BE2C (cell line): ENCODE measurements around the gene NEO1.

Experiments used
- DNase-seq: peaks from one replicate; pipeline ENCODE4 v3.0.0-alpha.2; 2020
- H3K27me3 ChIP-seq: fragments of 250-450 bp; sonication (Bioruptor Pico); 2 replicates; pipeline ENCODE4 v1.5.1; 2020; ENCODE audit warnings: mild to moderate bottlenecking
- H3K36me3 ChIP-seq: fragments of 250-450 bp; sonication (Bioruptor Pico); 2 replicates; pipeline ENCODE4 v1.5.1; 2020; ENCODE audit warnings: mild to moderate bottlenecking
- H3K4me1 ChIP-seq: fragments of 250-450 bp; sonication (Bioruptor Pico); 2 replicates; pipeline ENCODE4 v1.5.1; 2020
- H3K4me3 ChIP-seq: 2 replicates; pipeline ENCODE4 v1.5.1; 2011; ENCODE audit warnings: low read depth, low read length
- H3K9me3 ChIP-seq: fragments of 250-450 bp; sonication (Bioruptor Pico); 2 replicates; pipeline ENCODE4 v1.5.1; 2020
- CTCF ChIP-seq: IDR thresholded peaks from 2 replicates; pipeline ENCODE4 v1.5.1; 2012; ENCODE audit warnings: mild to moderate bottlenecking, low read depth, low read length

The NEO1 gene

GRCh38 chr15:73026511-73027054 is 25.7 kb upstream of the NEO1 start:
- H3K4me1 ChIP-seq = no peaks in the 10 kb centered on the region
- TF ChIP-seq CTCF = no peak

GRCh38 chr15:73028031-73028430 is 24.2 kb upstream of the NEO1 start:
- no peak for TF ChIP-seq CTCF
- H3K27me3 ChIP-seq = peaks cover 15% of the 10 kb centered on the region
- H3K9me3 ChIP-seq = no peaks in the 10 kb centered on the region
- no peak overlapping the region for H3K4me3 ChIP-seq
- no peaks in the 10 kb centered on the region for H3K4me1 ChIP-seq
- no peaks in the 10 kb centered on the region for H3K36me3 ChIP-seq
- DNase-seq = no peak

More at GRCh38 chr15:73026511-73027054, 25.7 kb upstream of the NEO1 start:
- Histone ChIP-seq H3K27me3 (peaks cover 15% of the 10 kb centered on the region), H3K36me3 (no peaks in the 10 kb centered on the region), H3K4me3 (no peak overlapping the region), H3K9me3 (no peaks in the 10 kb centered on the region)
- no peak for DNase-seq

GRCh38 chr15:73028831-73029451 is 23.3 kb upstream of the NEO1 start:
- H3K36me3 ChIP-seq = no peaks in the 10 kb centered on the region
- peaks cover 15% of the 10 kb centered on the region for H3K27me3 ChIP-seq
- no peaks in the 10 kb centered on the region for H3K9me3 ChIP-seq
- no peak overlapping the region for H3K4me3 ChIP-seq
- DNase-seq = no peak
- H3K4me1 ChIP-seq = no peaks in the 10 kb centered on the region
- TF ChIP-seq CTCF = no peak

- H3K4me1 ChIP-seq = no peaks in the 10 kb centered on the region
- no peaks in the 10 kb centered on the region for H3K9me3 ChIP-seq
- TF ChIP-seq CTCF = no peak
- H3K4me3 ChIP-seq = no peak overlapping the region
- no peak for DNase-seq
- no peaks in the 10 kb centered on the region for H3K36me3 ChIP-seq
- H3K27me3 ChIP-seq = peaks cover 15% of the 10 kb centered on the region
These were observed 22.1 kb upstream of the NEO1 start for GRCh38 chr15:73030122-73030679.

- Histone ChIP-seq H3K4me3 (no peak overlapping the region), H3K9me3 (no peaks in the 10 kb centered on the region), H3K36me3 (no peaks in the 10 kb centered on the region), H3K27me3 (peaks cover 19% of the 10 kb centered on the region), H3K4me1 (no peaks in the 10 kb centered on the region)
- no peak for TF ChIP-seq CTCF
- no peak for DNase-seq
These were observed 20.6 kb upstream of the NEO1 start for GRCh38 chr15:73031648-73032047.

GRCh38 chr15:73033611-73034010 is 18.7 kb upstream of the NEO1 start:
- DNase-seq = no peak
- Histone ChIP-seq H3K36me3 (no peaks in the 10 kb centered on the region), H3K27me3 (peaks cover 16% of the 10 kb centered on the region), H3K9me3 (no peaks in the 10 kb centered on the region), H3K4me1 (no peaks in the 10 kb centered on the region), H3K4me3 (no peak overlapping the region)
- TF ChIP-seq CTCF = no peak
